ENCODE results near the gene HAUS7.

- TF ChIP-seq POLR2AphosphoS5 (IDR thresholded peaks at IDR 0.05): no peak
- TF ChIP-seq, protein P1, sequence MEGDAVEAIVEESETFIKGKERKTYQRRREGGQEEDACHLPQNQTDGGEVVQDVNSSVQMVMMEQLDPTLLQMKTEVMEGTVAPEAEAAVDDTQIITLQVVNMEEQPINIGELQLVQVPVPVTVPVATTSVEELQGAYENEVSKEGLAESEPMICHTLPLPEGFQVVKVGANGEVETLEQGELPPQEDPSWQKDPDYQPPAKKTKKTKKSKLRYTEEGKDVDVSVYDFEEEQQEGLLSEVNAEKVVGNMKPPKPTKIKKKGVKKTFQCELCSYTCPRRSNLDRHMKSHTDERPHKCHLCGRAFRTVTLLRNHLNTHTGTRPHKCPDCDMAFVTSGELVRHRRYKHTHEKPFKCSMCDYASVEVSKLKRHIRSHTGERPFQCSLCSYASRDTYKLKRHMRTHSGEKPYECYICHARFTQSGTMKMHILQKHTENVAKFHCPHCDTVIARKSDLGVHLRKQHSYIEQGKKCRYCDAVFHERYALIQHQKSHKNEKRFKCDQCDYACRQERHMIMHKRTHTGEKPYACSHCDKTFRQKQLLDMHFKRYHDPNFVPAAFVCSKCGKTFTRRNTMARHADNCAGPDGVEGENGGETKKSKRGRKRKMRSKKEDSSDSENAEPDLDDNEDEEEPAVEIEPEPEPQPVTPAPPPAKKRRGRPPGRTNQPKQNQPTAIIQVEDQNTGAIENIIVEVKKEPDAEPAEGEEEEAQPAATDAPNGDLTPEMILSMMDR (IDR thresholded peaks at IDR 0.05): no peak
- no peak for TF ChIP-seq POLR2A (IDR thresholded peaks at IDR 0.05)
Measured at GRCh38 chrX:153411988-153412574, 58.3 kb downstream of the HAUS7 start.

All from stomach (tissue), 4 donors.